ENCODE results near the gene GCDH.
"Not testable (repeated sequence)": the region's sequence is repeated elsewhere in the genome, so short reads cannot be mapped to it uniquely, and the experiment has no call there.

GCDH gene

GRCh38 chr19:12890787-12891552 is at the start of gene GCDH:
GCDH (plus strand) TSS chr19:12891160; CDS start chr19:12891305, 145 bp downstream.
- DNase-seq: peak; percentile 98

- no peak for DNase-seq
These were observed 48.4 kb upstream of the GCDH start for GRCh38 chr19:12842511-12842910.

GRCh38 chr19:12843328-12843727 is 47.6 kb upstream of the GCDH start:
- DNase-seq: no peak

GRCh38 chr19:12843999-12844732 is 46.8 kb upstream of the GCDH start:
- no peak for DNase-seq

GRCh38 chr19:12846613-12847012 is 44.3 kb upstream of the GCDH start:
- not testable (repeated sequence) for DNase-seq

- DNase-seq: no peak
These were observed 43.5 kb upstream of the GCDH start for GRCh38 chr19:12847159-12848139.

GRCh38 chr19:12856653-12857052 is 34.3 kb upstream of the GCDH start:
- no peak for DNase-seq

GRCh38 chr19:12858041-12858928 is 32.7 kb upstream of the GCDH start:
- DNase-seq: no peak

GRCh38 chr19:12859546-12859945 is 31.4 kb upstream of the GCDH start:
- no peak for DNase-seq

GRCh38 chr19:12864143-12864542 is 26.8 kb upstream of the GCDH start:
- DNase-seq: no peak

GRCh38 chr19:12864721-12865715 is 25.9 kb upstream of the GCDH start:
- no peak for DNase-seq

- no peak for DNase-seq
These were observed 25.1 kb upstream of the GCDH start for GRCh38 chr19:12865746-12866415.

- DNase-seq: no peak
These were observed 24.4 kb upstream of the GCDH start for GRCh38 chr19:12866416-12867119.

- no peak for DNase-seq
These were observed 23.6 kb upstream of the GCDH start for GRCh38 chr19:12867120-12868099.

- DNase-seq: no peak
These were observed 22.3 kb upstream of the GCDH start for GRCh38 chr19:12868540-12869112.

- no peak for DNase-seq
These were observed 19.3 kb upstream of the GCDH start for GRCh38 chr19:12871681-12872080.

- DNase-seq: no peak
These were observed 18.7 kb upstream of the GCDH start for GRCh38 chr19:12872255-12872654.

All from SIG-M5 (cell line).